ENCODE results near the gene CHAT.

- TF ChIP-seq CTCF (IDR thresholded peaks at IDR 0.05), result no peak
- no peak for TF ChIP-seq POLR2A (IDR thresholded peaks at IDR 0.05)
Measured at GRCh38 chr10:49578392-49578791, 35.4 kb upstream of the CHAT start.
